GM19452 (cell line): Measurements from ENCODE around the gene CFAP46.
"Not testable (repeated sequence)": the region's sequence is repeated elsewhere in the genome, so short reads cannot be mapped to it uniquely, and the experiment has no call there.

Experiments
- ATAC-seq: cut with Tn5 transposase; IDR thresholded peaks from one replicate; pipeline ENCODE4 v1.9.1; 2021; ENCODE audit not compliant: unreplicated experiment

The CFAP46 gene

GRCh38 chr10:132901351-132901750 lies 41.0 kb downstream of the CFAP46 start:
- no peak for ATAC-seq

DNA sequence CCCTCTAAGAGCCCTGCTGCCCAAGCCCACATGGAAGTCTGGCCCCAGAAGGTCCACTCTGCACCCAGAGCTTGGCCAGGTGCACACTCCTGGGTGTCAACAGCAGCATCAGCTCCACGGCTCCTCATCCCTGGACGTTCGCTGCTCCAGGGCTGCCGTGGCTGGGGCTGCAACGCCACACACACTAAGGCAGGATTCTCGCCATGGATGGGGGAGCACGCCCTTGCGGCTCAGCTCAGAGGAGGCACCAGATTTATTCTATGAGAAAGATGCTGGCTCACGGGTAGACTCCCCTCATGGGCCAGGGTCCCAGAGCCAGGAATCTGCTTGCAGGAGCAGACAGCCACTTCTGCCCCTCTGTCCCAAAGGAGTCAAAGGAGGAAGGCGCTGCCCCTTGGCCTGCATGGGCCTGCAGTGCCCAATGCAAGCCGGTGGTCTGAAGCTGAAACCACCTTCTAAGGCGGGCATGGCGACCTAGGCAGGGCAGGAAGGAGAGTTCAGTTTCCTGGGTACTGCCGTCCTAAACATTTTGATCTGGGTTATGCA lies 42.1 kb downstream of the CFAP46 start:
- no peak for ATAC-seq

DNA sequence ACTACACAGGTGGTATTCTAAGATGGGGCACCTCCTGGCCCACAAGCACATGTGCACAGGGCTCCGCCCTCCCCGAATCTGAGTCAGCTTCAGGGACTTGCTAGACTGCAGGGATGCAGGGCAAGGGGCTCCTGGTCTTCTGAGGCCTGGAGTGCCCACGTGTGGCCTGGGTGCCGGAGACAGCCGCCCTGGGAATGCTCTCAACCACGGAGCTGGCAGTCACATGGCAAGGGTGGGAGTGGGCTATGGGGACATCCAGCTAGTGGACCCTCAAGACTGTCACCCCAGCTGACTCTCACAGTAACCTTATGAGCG lies 42.7 kb downstream of the CFAP46 start:
- ATAC-seq, result no peak

- ATAC-seq, result no peak
These were observed 43.2 kb downstream of the CFAP46 start for GRCh38 chr10:132899054-132899750.

- no peak for ATAC-seq
These were observed 43.8 kb downstream of the CFAP46 start for GRCh38 chr10:132898391-132899053.

- no peak for ATAC-seq
These were observed 44.6 kb downstream of the CFAP46 start for GRCh38 chr10:132897516-132898381.

- not testable (repeated sequence) for ATAC-seq
These were observed 48.6 kb downstream of the CFAP46 start for GRCh38 chr10:132893786-132894185.

DNA sequence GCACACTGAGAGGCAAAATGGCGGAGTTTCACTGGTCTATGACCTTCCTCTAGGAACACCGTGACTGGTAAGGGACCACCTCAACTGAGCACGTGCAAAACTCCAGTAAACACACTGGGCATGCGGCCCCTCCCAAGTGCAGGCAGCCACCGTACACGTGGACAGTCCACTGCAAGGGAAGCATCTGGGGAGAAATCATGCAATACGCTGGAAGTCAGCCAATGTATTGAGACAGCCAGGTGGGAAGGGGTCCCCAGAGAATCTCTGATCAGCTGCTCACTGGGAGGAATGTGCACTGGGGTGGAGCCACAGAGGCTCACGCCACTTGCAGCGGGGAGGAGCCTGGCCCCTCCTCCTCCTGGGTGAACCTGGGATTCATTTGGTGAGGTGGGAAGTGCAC lies 49.3 kb downstream of the CFAP46 start:
- ATAC-seq, result no peak

DNA sequence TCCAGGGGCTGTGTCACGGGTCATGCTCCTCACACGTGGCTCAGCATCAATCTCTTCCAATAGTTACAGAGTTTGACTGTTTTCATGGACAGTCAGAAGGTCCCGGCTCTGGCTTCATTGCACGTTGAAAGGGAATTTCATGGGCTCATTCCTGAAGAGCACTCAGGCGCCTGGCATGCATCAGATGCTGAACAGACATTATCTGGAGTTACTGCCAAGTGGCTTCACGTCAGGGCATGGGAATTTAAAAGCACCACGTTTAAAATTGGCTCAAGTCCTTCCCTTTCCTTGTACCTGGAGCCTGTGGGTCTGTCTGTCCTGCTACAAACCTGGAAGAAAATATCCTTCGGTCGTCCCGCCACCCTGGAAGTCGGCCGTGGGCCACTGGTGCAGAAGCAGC lies 50.4 kb downstream of the CFAP46 start:
- ATAC-seq, result no peak

- no peak for ATAC-seq
These were observed 51.0 kb downstream of the CFAP46 start for GRCh38 chr10:132891368-132891767.

DNA sequence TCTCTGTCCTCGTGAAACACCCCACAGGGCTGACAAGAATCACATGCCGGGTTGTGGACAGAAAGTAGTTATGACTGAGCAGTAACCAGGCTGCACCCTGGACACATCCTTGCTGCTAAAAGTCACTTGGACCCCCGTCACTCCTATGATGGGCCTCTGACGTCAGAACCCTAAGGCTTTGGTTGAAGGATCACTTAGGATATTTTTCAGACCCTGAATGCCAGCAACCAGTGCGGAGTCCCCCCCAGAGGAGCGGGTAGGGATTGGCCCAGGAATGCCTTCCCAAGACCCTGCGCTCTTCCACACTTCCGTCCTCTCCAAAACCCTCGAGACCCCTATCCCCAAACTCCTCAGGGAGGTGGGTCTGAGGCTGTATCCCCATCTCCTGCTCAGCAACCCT lies 52.1 kb downstream of the CFAP46 start:
- ATAC-seq, result no peak

DNA sequence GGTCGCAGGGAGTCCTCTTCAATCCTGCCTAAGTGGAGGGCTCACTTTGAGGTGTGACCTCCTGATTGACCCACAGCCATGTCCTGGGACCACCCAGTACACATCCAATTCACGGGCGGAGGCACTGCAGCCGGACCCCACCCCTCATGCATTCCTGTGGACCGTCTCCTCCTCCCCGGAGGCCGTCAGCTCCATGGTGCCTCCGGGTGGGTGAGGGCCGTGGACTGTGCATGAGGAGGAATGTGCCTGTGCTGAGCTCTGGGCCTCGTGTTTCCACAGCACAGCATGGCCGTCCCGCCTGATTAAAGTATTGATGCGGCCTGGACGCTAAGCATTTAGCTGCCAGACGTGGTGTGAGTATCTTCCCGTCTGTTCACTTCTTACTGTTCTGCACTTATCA lies 52.8 kb downstream of the CFAP46 start:
- no peak for ATAC-seq

- no peak for ATAC-seq
These were observed 53.4 kb downstream of the CFAP46 start for GRCh38 chr10:132888898-132889490.

DNA sequence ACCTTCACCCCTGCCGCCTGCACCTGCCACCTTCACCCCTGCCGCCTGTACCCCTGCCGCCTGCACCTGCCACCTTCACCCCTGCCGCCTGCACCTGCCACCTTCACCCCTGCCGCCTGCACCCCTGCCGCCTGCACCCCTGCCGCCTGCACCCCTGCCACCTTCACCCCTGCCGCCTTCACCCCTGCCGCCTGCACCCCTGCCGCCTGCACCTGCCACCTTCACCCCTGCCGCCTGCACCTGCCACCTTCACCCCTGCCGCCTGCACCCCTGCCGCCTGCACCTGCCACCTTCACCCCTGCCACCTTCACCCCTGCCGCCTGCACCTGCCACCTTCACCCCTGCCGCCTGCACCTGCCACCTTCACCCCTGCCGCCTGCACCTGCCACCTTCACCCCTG lies 53.9 kb downstream of the CFAP46 start:
- not testable (repeated sequence) for ATAC-seq

DNA sequence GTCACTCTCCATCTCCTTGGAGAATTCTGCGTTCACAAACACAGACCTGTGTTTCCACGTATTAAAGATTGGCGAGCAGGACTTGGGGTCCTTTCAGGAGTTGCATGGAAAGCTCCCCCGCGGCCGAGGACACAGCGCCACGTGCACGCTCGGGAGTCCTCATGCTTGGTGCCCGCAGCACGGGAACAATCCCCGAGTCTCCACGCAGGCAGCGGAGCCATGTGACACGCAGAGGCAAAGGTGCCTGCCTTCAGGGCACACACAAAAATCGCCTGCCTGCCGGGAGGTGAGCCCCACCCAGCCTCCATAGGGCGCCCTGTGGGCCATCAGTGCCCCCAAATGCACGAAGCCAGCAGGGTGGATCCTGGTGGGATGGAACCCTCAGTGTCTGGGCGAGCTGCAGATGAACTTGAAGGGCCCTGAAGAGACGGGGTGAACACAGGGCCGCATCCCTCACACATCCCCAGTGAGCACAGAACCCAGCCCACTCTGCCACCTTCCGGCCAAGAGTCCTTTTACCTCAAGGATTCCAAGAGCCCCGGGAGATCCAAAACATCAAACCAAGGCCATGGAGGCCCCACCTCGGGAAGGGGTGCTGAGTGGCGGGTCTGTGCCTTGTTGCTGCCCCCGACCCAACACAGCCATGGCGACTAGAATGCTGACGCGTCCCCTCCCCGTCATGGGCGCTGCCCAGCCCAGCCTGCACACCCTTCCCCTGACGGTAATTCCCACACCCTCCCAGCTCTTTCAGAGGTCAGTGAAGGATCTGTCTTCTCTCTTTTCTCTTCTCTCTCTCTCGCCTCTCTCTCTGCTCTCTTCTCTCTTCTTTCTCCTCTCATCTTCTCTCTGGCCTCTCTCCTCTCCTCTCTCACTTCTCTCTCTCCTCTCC lies 55.9 kb downstream of the CFAP46 start:
- ATAC-seq, result no peak

DNA sequence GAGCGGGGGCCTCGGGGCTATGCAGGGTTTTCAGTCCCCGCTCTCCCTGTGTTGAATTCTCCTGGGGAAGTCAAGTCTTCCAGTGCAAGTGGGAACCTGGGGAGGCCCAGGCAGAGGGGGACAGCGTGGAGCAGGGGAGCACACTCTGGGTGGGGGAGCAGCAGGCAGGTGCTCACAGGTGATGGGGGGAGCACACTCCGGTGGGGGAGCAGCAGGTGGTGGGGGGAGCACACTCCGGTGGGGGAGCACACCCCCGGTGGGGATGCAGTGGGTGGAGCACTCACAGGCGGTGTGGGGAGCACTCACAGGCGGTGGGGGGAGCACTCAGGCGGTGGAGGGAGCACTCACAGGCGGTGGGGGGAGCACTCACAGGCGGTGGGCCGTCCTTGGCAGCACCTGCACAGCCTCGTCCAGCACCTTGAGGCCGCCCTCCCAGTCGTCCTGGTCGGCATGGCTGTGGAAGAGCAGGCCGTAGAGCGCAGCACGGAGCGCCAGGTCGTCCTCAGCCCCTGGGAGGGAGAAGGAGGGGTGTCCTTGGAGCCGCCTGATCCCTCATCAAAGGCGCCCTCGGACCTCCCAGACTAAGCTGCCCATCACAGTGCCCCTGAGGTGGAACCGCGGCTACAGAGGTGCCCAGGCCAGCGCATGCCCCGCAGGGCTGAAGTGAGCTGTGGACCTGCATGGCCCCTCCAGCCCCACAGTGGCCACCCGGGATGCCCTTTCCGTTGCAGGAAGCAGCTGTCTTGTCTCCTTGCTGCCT lies 56.7 kb downstream of the CFAP46 start:
- ATAC-seq, result no peak

DNA sequence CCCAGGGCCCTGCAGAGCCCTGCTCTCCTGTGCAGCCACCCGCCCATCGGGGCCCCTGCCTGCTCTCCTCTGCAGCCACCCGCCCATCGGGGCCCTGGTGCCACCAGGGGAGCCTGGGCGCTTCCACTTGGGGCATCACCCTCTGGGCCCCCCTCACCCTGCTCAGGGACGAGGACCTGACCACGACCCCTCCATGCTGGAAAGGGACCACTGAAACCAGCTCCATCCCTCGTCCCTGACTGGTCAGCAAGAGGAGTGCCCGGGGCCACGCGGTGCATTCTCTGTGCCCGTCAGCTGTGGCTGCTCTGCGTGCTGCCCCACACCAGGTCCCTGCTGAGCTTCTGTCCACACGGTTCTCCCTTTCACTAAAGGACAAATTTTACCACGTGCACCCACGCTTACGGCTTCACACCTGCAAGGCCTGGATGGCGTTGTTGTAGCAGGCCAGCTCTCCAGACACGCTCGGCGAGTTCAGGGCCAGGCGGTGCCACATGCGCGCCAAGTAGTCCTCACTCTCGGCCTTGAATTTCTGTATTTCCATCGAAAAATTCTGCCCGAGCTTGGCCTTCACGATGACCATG lies 57.6 kb downstream of the CFAP46 start:
- ATAC-seq, result no peak

DNA sequence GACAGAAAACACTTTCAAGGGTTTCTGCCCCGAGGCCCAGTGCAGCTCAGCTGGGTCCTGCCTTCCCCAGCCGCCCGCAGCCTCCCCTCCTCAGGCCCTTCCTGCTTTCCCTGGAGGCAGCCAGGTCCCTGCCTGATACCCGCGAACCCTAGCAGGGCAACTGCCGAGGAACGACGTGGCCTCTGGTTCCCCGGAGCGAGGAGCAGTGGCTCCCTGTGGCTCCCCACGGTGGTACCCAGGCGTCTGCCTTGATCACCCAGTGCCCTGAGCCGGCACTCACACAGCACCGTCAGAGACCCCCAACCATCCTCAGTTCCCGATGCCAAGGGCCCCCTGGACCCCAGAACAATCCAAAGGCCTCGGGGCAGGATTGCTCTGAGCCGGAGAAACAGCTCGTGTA lies 58.3 kb downstream of the CFAP46 start:
- no peak for ATAC-seq

GRCh38 chr10:132883391-132883881 lies 58.9 kb downstream of the CFAP46 start:
- no peak for ATAC-seq
